Cerebellar nuclear complex (tissue), 1 donor: ENCODE data around the gene NRBP1.
A peak's percentile ranks its signal among the peaks of the same experiment; 100 is the strongest.

Experiments used
- DNase-seq, 2 experiments: peaks; one replicate each; lab custom pipeline; 2025; lab: John Stamatoyannopoulos, UW

Gene NRBP1

GRCh38 chr2:27428213-27428977 is at the start of gene NRBP1:
NRBP1 (plus strand) TSS chr2:27428631; CDS start chr2:27433274, 4,643 bp downstream.
- peak; percentile 39 to 69 for DNase-seq

- DNase-seq = no peak
These were observed 49.6 kb upstream of the NRBP1 start for GRCh38 chr2:27378809-27379290.

GRCh38 chr2:27379383-27379835 is 49.0 kb upstream of the NRBP1 start:
- no peak for DNase-seq

- no peak for DNase-seq
These were observed 48.4 kb upstream of the NRBP1 start for GRCh38 chr2:27379836-27380625.

GRCh38 chr2:27380626-27381545 is 47.5 kb upstream of the NRBP1 start, which contains the start of gene ZNF513:
ZNF513 (minus strand) TSS chr2:27380734; CDS start chr2:27380526, 208 bp downstream.
- DNase-seq = peak; percentile 43 to 87

- DNase-seq = no peak
These were observed 46.8 kb upstream of the NRBP1 start for GRCh38 chr2:27381577-27382181.

GRCh38 chr2:27390822-27391679 is 37.4 kb upstream of the NRBP1 start:
- DNase-seq = no peak

GRCh38 chr2:27393225-27393624 is 35.2 kb upstream of the NRBP1 start:
- DNase-seq = no peak

GRCh38 chr2:27398962-27399361 is 29.5 kb upstream of the NRBP1 start:
- no peak for DNase-seq

GRCh38 chr2:27400348-27401135 is 27.9 kb upstream of the NRBP1 start:
- no peak for DNase-seq

- no peak for DNase-seq
These were observed 20.5 kb upstream of the NRBP1 start for GRCh38 chr2:27407798-27408491.

GRCh38 chr2:27408601-27409320 is 19.7 kb upstream of the NRBP1 start:
- no peak for DNase-seq

GRCh38 chr2:27409321-27410073 is 18.9 kb upstream of the NRBP1 start, which contains the start of gene PPM1G:
PPM1G (minus strand) TSS chr2:27409591; CDS start chr2:27409422, 169 bp downstream.
- DNase-seq = peak; percentile 44 to 77

GRCh38 chr2:27412419-27413152 is 15.8 kb upstream of the NRBP1 start:
- DNase-seq = no peak

GRCh38 chr2:27416151-27416550 is 12.3 kb upstream of the NRBP1 start:
- DNase-seq = no peak

- DNase-seq = no peak
These were observed 7.4 kb upstream of the NRBP1 start for GRCh38 chr2:27420996-27421395.
